GM23338 (cell line): ENCODE measurements around the gene SRM. TPM values are rescaled to one million over a fixed set of nuclear protein-coding genes. Genes with fewer than 3 reads are reported as not detected.

Source experiments
- ATAC-seq: fragments of 200-7000 bp; cut with Tn5 transposase; 3 replicates; pipeline ENCODE4 v1.9.1; 2020
- DNase-seq: peaks from one replicate; pipeline ENCODE4 v3.0.0-alpha.2; 2015; ENCODE audit warnings: low spot score
- H2AFZ ChIP-seq: fragments of 200-600 bp; sonication (generic); 2 replicates; pipeline ENCODE4 v1.8.0; 2016; ENCODE audit warnings: antibody characterized with exemption, mild to moderate bottlenecking, moderate library complexity
- H3F3A ChIP-seq: fragments of 200-600 bp; sonication (generic); replicated peaks from 2 replicates; pipeline ENCODE4 v1.8.0; 2017; ENCODE audit warnings: antibody characterized with exemption, mixed run types, low read depth
- H3K27ac ChIP-seq: fragments of 200-600 bp; sonication (generic); 2 replicates; pipeline ENCODE4 v1.6.1; 2016; ENCODE audit warnings: low read depth
- H3K27me3 ChIP-seq: fragments of 200-600 bp; sonication (generic); 2 replicates; pipeline ENCODE4 v1.8.0; 2016; ENCODE audit warnings: mild to moderate bottlenecking, mixed run types, moderate library complexity; ENCODE audit not compliant: insufficient read depth
- H3K36me3 ChIP-seq: fragments of 200-600 bp; sonication (generic); 2 replicates; pipeline ENCODE4 v1.8.0; 2016; ENCODE audit warnings: mild to moderate bottlenecking; ENCODE audit not compliant: insufficient read depth
- H3K4me1 ChIP-seq: fragments of 200-600 bp; sonication (generic); 2 replicates; pipeline ENCODE4 v1.8.0; 2016; ENCODE audit warnings: mild to moderate bottlenecking, moderate library complexity; ENCODE audit not compliant: insufficient read depth
- H3K4me2 ChIP-seq: fragments of 200-600 bp; sonication (generic); 2 replicates; pipeline ENCODE4 v1.7.1; 2017; ENCODE audit warnings: mixed run types
- H3K4me3 ChIP-seq: fragments of 200-600 bp; sonication (generic); 2 replicates; pipeline ENCODE4 v1.6.1; 2016; ENCODE audit warnings: mixed run types
- H3K79me2 ChIP-seq: fragments of 200-600 bp; sonication (generic); replicated peaks from 2 replicates; pipeline ENCODE4 v1.8.0; 2017; ENCODE audit warnings: mild to moderate bottlenecking; ENCODE audit not compliant: insufficient read depth
- H3K9me2 ChIP-seq: fragments of 200-600 bp; sonication (generic); 2 replicates; pipeline ENCODE4 v1.8.0; 2017; ENCODE audit not compliant: insufficient read depth
- H4K20me1 ChIP-seq: fragments of 200-600 bp; sonication (generic); replicated peaks from 2 replicates; pipeline ENCODE4 v1.8.0; 2017; ENCODE audit warnings: mild to moderate bottlenecking; ENCODE audit not compliant: insufficient read depth
- H3K27ac Mint-ChIP-seq: 2 replicates; pipeline ENCODE4 v1.8.0; 2020; ENCODE audit warnings: inconsistent platforms, mild to moderate bottlenecking, moderate library complexity, mixed read lengths
- H3K27me3 Mint-ChIP-seq: 3 replicates; pipeline ENCODE4 v1.8.0; 2022; ENCODE audit warnings: low read depth, mild to moderate bottlenecking, moderate library complexity, mixed read lengths, inconsistent platforms; ENCODE audit not compliant: insufficient read depth, poor library complexity
- H3K36me3 Mint-ChIP-seq: 3 replicates; pipeline ENCODE4 v1.8.0; 2021; ENCODE audit warnings: low read depth, mild to moderate bottlenecking, inconsistent platforms, moderate library complexity, mixed read lengths
- H3K4me1 Mint-ChIP-seq: 3 replicates; pipeline ENCODE4 v1.8.0; 2020; ENCODE audit warnings: mild to moderate bottlenecking, inconsistent platforms, mixed read lengths
- H3K4me3 Mint-ChIP-seq: 3 replicates; pipeline ENCODE4 v1.8.0; 2021; ENCODE audit warnings: moderate library complexity, mild to moderate bottlenecking, inconsistent platforms, mixed read lengths
- H3K9me3 Mint-ChIP-seq: 3 replicates; pipeline ENCODE4 v1.8.0; 2020; ENCODE audit warnings: moderate library complexity, mild to moderate bottlenecking, inconsistent platforms, mixed read lengths
- CREB1 ChIP-seq: fragments of 250-450 bp; sonication (Bioruptor Pico); IDR thresholded peaks from 2 replicates; pipeline ENCODE4 v1.5.0; 2020; ENCODE audit warnings: low read depth, mild to moderate bottlenecking, moderate library complexity
- EZH2 ChIP-seq: fragments of 200-600 bp; sonication (generic); IDR thresholded peaks from one replicate; pipeline ENCODE4 v1.8.0; 2017; ENCODE audit warnings: antibody characterized with exemption, mild to moderate bottlenecking, low read depth; ENCODE audit not compliant: unreplicated experiment
- JUNB ChIP-seq: IDR thresholded peaks from one replicate; pipeline ENCODE4 v1.6.1; 2016; ENCODE audit warnings: antibody characterized with exemption; ENCODE audit not compliant: unreplicated experiment
- POLR2AphosphoS5 ChIP-seq: IDR thresholded peaks from 2 replicates; pipeline ENCODE4 v1.6.1; 2016; ENCODE audit warnings: antibody characterized with exemption, low read depth
- STAT1 ChIP-seq: IDR thresholded peaks from one replicate; pipeline ENCODE4 v1.6.1; 2016; ENCODE audit warnings: antibody characterized with exemption; ENCODE audit not compliant: unreplicated experiment
- ZNF114 ChIP-seq: fragments of 250-450 bp; sonication (Bioruptor Pico); IDR thresholded peaks from 2 replicates; pipeline ENCODE4 v1.5.0; 2020; ENCODE audit warnings: mild to moderate bottlenecking, moderate library complexity
- ZNF331 ChIP-seq: fragments of 250-450 bp; sonication (Bioruptor Pico); IDR thresholded peaks from 2 replicates; pipeline ENCODE4 v1.5.0; 2020; ENCODE audit warnings: low read depth, mild to moderate bottlenecking, moderate library complexity
- polyA plus RNA-seq: library from polyadenylated mRNA; unstranded; fragments of >200 nt; fragmentation: Nextera tagmentation; extraction: Ambion mirVana; gene quantifications from 2 replicates; pipeline ENCODE4 v1.2.1, GENCODE V29; 2016
- total RNA-seq: library from RNA; depleted of rRNA; stranded (reverse); fragments of >200 nt; shearing (Covaris generic); gene quantifications from 2 replicates; pipeline ENCODE4 v1.2.3, GENCODE V29; 2014
- TF ChIP-seq, protein P1 (sequence below): IDR thresholded peaks from 2 replicates; pipeline ENCODE4 v1.6.1; 2016; ENCODE audit warnings: antibody characterized with exemption
- TF ChIP-seq, protein P2 (sequence below): IDR thresholded peaks from one replicate; pipeline ENCODE4 v1.6.1; 2018; ENCODE audit warnings: antibody characterized with exemption; ENCODE audit not compliant: unreplicated experiment
- TF ChIP-seq, protein P3 (sequence below), 2 experiments: fragments of 200-600 bp in 1 of 2; sonication (generic) in 1 of 2; conservative IDR thresholded peaks; 2 replicates each; pipeline versions ENCODE4 v1.5.1 to v1.6.1; 2016 to 2017; ENCODE audit warnings: antibody characterized with exemption in 2 of 2, low read depth in 2 of 2, mild to moderate bottlenecking in 2 of 2, moderate library complexity in 1 of 2

Gene SRM
- total and polyA plus RNA-seq, 2 experiments from 2014 or later, result 170 to 253 TPM

DNA sequence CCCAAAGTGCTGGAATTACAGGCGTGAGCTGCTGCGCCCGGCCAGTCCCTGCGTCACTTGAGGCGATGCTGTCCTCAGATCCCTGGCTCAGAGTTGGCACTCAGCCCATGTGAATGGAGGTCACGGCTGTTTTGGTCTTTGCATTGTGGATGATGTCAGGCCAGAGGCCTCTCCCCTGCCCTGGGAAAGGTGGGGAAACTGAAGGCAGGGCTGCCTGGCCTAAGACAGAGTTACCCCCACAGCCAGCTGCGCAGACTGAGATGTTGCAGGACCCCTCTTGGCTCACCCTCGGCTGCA, 13.6 kb downstream of the SRM start (continued):
- TF ChIP-seq, protein P1, sequence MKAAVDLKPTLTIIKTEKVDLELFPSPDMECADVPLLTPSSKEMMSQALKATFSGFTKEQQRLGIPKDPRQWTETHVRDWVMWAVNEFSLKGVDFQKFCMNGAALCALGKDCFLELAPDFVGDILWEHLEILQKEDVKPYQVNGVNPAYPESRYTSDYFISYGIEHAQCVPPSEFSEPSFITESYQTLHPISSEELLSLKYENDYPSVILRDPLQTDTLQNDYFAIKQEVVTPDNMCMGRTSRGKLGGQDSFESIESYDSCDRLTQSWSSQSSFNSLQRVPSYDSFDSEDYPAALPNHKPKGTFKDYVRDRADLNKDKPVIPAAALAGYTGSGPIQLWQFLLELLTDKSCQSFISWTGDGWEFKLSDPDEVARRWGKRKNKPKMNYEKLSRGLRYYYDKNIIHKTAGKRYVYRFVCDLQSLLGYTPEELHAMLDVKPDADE, result no peak
- TF ChIP-seq, protein P2, sequence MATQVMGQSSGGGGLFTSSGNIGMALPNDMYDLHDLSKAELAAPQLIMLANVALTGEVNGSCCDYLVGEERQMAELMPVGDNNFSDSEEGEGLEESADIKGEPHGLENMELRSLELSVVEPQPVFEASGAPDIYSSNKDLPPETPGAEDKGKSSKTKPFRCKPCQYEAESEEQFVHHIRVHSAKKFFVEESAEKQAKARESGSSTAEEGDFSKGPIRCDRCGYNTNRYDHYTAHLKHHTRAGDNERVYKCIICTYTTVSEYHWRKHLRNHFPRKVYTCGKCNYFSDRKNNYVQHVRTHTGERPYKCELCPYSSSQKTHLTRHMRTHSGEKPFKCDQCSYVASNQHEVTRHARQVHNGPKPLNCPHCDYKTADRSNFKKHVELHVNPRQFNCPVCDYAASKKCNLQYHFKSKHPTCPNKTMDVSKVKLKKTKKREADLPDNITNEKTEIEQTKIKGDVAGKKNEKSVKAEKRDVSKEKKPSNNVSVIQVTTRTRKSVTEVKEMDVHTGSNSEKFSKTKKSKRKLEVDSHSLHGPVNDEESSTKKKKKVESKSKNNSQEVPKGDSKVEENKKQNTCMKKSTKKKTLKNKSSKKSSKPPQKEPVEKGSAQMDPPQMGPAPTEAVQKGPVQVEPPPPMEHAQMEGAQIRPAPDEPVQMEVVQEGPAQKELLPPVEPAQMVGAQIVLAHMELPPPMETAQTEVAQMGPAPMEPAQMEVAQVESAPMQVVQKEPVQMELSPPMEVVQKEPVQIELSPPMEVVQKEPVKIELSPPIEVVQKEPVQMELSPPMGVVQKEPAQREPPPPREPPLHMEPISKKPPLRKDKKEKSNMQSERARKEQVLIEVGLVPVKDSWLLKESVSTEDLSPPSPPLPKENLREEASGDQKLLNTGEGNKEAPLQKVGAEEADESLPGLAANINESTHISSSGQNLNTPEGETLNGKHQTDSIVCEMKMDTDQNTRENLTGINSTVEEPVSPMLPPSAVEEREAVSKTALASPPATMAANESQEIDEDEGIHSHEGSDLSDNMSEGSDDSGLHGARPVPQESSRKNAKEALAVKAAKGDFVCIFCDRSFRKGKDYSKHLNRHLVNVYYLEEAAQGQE, result no peak
- TF ChIP-seq ZNF114 (CRISPR knock-in tag), result no peak

DNA sequence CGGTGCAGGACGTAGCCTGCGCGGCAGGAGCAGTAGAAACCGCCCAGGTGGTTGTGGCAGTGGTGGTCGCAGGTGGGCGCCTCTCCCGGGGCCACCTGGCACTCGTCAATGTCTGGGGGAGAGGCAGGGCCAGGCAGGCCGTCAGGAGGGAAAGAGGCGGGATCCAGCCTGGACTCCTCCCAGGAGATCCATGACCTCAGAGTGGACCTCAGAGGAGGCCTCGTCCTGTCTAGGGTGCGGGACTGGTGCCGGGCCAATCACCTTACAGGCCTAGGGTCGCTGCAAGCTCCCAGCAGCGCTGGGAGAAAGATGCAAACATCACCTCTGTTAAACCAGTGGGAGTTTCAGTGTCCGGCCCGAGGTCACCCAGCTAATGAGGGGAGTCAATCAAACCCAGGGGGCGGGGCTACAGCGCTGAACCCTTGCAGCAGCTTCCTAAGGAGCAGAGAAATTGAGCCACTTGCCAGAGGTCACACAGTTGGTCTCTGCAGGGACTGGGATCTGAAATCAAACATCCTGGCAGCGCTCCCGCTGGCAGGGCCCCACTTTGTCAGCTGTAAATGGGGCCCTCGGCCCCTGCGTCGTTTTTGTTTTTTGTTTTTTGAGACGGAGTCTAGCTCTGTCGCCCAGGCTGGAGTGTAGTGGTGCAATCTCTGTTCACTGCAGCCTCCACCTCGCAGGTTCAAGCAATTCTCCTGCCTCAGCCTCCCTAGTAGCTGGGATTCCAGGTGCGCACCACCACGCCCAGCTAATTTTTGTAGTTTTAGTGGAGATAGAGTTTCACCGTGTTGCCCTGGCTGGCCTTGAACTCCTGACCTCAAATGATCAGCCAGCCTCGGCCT, 14.2 kb downstream of the SRM start:
- Histone ChIP-seq H3K4me2 (peak overlapping the region; percentile 35), H3K79me2 (no peaks in the 10 kb centered on the region)
- peak overlapping the region; percentile 60; the same call in 2 of the 3 replicates for H3K4me3 Mint-ChIP-seq

DNA sequence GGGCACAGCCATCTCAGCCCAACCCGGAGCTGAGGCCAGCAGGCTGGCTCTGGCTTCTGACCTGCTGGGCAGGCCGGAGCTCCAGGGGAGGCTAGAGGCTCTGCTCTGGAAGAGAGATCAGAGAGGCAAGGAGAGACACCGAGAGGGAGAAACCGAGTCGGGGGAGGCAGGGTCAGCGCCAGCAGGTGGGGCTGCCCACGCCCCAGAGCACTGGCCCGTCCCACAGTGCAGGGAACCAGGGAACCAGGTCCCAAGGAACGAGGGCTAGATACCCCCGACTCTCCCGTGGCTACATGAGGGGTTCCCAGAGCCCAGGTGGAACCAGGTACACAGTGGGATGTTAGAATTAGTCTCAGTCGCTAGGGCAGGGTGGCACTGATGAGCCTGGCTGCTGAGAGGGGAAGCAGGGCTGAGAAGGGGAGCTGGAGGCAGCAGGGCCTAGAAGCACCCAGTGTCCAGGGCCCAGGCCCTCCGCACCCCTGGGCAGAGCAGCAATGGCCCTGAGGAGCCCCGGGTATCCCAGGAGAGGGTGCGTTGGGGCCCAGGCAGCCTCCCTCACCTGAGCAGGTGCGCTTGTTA, 14.9 kb downstream of the SRM start:
- no peak overlapping the region; the same call in 1 of the 3 replicates for H3K4me3 Mint-ChIP-seq
- H3K36me3 Mint-ChIP-seq, result no peaks in the 10 kb centered on the region
- TF ChIP-seq, protein P2, result no peak
- TF ChIP-seq CREB1 (CRISPR knock-in tag), result no peak
- TF ChIP-seq ZNF114 (CRISPR knock-in tag), result no peak
- TF ChIP-seq JUNB, result no peak
- TF ChIP-seq STAT1, result no peak
- TF ChIP-seq, protein P3, sequence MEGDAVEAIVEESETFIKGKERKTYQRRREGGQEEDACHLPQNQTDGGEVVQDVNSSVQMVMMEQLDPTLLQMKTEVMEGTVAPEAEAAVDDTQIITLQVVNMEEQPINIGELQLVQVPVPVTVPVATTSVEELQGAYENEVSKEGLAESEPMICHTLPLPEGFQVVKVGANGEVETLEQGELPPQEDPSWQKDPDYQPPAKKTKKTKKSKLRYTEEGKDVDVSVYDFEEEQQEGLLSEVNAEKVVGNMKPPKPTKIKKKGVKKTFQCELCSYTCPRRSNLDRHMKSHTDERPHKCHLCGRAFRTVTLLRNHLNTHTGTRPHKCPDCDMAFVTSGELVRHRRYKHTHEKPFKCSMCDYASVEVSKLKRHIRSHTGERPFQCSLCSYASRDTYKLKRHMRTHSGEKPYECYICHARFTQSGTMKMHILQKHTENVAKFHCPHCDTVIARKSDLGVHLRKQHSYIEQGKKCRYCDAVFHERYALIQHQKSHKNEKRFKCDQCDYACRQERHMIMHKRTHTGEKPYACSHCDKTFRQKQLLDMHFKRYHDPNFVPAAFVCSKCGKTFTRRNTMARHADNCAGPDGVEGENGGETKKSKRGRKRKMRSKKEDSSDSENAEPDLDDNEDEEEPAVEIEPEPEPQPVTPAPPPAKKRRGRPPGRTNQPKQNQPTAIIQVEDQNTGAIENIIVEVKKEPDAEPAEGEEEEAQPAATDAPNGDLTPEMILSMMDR (conservative IDR thresholded peaks at IDR 0.05; ENCODE audit: low read depth in 2 of 2), result no peak
- TF ChIP-seq EZH2, result no peak

More for the DNA sequence above, 14.2 kb downstream of the SRM start:
- H3K4me1 Mint-ChIP-seq, result peaks cover 4% of the 10 kb centered on the region
- H3K27ac Mint-ChIP-seq, result no peak overlapping the region
- DNase-seq (peak; percentile 91), ATAC-seq (peak; percentile 95)
- Histone ChIP-seq H3K36me3 (no peaks in the 10 kb centered on the region), H2AFZ (peak overlapping the region; percentile 87; the same call in 1 of the 2 replicates), H3K27me3 (no peaks in the 10 kb centered on the region), H3F3A (0 out of 2 replicates have a peak, but pooled peaks cover 2% of the 10 kb centered on the region), H3K4me1 (peaks cover 5% of the 10 kb centered on the region), H3K27ac (no peak overlapping the region), H4K20me1 (no peaks in the 10 kb centered on the region), H3K4me3 (peak overlapping the region; percentile 22; the same call in 1 of the 2 replicates), H3K9me2 (no peaks in the 10 kb centered on the region)
- H3K27me3 Mint-ChIP-seq, result peaks cover 7% of the 10 kb centered on the region
- TF ChIP-seq POLR2AphosphoS5 (peak; percentile 15; the same call in 1 of the 2 replicates), ZNF331 (no peak)
- H3K36me3 Mint-ChIP-seq, result no peaks in the 10 kb centered on the region
- no peaks in the 10 kb centered on the region for H3K9me3 Mint-ChIP-seq

More for the DNA sequence above, 14.9 kb downstream of the SRM start:
- Histone ChIP-seq H3K4me3 (no peak overlapping the region; the same call in 1 of the 2 replicates), H3K27me3 (no peaks in the 10 kb centered on the region), H4K20me1 (no peaks in the 10 kb centered on the region), H3K4me2 (peak overlapping the region; percentile 35; the same call in 1 of the 2 replicates), H3F3A (0 out of 2 replicates have a peak, but pooled peaks cover 2% of the 10 kb centered on the region), H3K27ac (no peak overlapping the region), H3K4me1 (peaks cover 5% of the 10 kb centered on the region), H3K79me2 (no peaks in the 10 kb centered on the region), H2AFZ (peak overlapping the region; percentile 87; the same call in 1 of the 2 replicates), H3K36me3 (no peaks in the 10 kb centered on the region), H3K9me2 (no peaks in the 10 kb centered on the region)
- no peaks in the 10 kb centered on the region for H3K9me3 Mint-ChIP-seq
- peaks cover 7% of the 10 kb centered on the region for H3K27me3 Mint-ChIP-seq
- no peak for ATAC-seq
- H3K27ac Mint-ChIP-seq, result no peak overlapping the region
- H3K4me1 Mint-ChIP-seq, result peaks cover 4% of the 10 kb centered on the region
- DNase-seq, result no peak
